Ovary (tissue), 9 donors: ENCODE measurements around the gene IL1RAPL1. TPM values are rescaled to one million over a fixed set of nuclear protein-coding genes. Genes with fewer than 3 reads are reported as not detected.

Source experiments
- DNase-seq, 5 donors: peaks; one replicate each; pipeline ENCODE4 v3.0.0-alpha.2; 2019 to 2020
- H3K27ac ChIP-seq, 2 donors: fragments of 200-600 bp; one replicate each; pipeline versions ENCODE4 v1.5.1 to v1.8.0; 2019 to 2022
- H3K27me3 ChIP-seq: fragments of 200-600 bp; one replicate; pipeline ENCODE4 v1.8.0; 2022
- H3K36me3 ChIP-seq: fragments of 200-600 bp; sonication (generic); one replicate; pipeline ENCODE4 v1.5.1; 2019
- H3K4me1 ChIP-seq: one replicate; pipeline ENCODE4 v1.8.1; 2013; ENCODE audit warnings: mild to moderate bottlenecking, moderate library complexity; ENCODE audit not compliant: insufficient read depth
- H3K4me3 ChIP-seq: fragments of 200-600 bp; sonication (generic); one replicate; pipeline ENCODE4 v1.5.1; 2017
- H3K9me3 ChIP-seq, 2 donors: fragments of 200-600 bp in 1 of 2; sonication (generic) in 1 of 2; one replicate each; pipeline versions ENCODE4 v1.5.1 to v1.8.1; 2013 to 2019; ENCODE audit warnings: mild to moderate bottlenecking in 1 of 2, moderate library complexity in 1 of 2
- EP300 ChIP-seq: sonication (generic); formaldehyde crosslinking; IDR thresholded peaks from one replicate; pipeline ENCODE4 v1.6.1; 2017; ENCODE audit warnings: antibody characterized with exemption
- POLR2A ChIP-seq: fragments of 450-650 bp; IDR thresholded peaks from one replicate; pipeline ENCODE4 v1.6.1; 2017; ENCODE audit warnings: antibody characterized with exemption, mild to moderate bottlenecking, moderate library complexity
- WGBS, 3 donors: extraction: QIAGEN DNeasy Blood & Tissue Kit in 1 of 3; methylation state at CpG; one replicate each; pipeline versions ENCODE4 v1.1.5 to v1.1.7; 2013 to 2017; 5-methylcytosine and 5-hydroxymethylcytosine counted together
- intact Hi-C, 4 donors: fragments of 100-400 bp; cut with DNase I; formaldehyde crosslinking; loops; one replicate each; pipeline versions ENCODE4 v1.11.0 to v1.15.1; 2022 to 2023
- polyA plus RNA-seq, 2 donors: library from polyadenylated mRNA; stranded (reverse); fragments of 200-250 nt in 1 of 2; fragments of 350-450 nt in 1 of 2; fragmentation: Illumina TruSeq in 1 of 2; extraction: RNeasy Lipid Tissue Mini Kit (QIAGEN cat#74804) in 1 of 2; gene quantifications; one replicate each; pipeline ENCODE4 v1.2.3, GENCODE V29; 2013 to 2014
- total RNA-seq, 7 donors: library from RNA; depleted of rRNA in 2 of 7; stranded (reverse); fragments of >200 nt in 2 of 7; fragmentation: NEBNext Ultra II Directional in 3 of 7; extraction: Animal tissue kit (Norgen Biotek cat#: 25700) in 3 of 7; gene quantifications; one replicate each; pipeline versions ENCODE4 v1.1.0 to v1.2.4, GENCODE V29; 2016 to 2023
- TF ChIP-seq, protein P1 (sequence below), 3 donors: fragments of 450-650 bp in 2 of 3; fragments of 200-600 bp in 1 of 3; IDR thresholded peaks; one replicate each; pipeline versions ENCODE4 v1.5.1 to v1.8.0; 2016 to 2022; ENCODE audit warnings: antibody characterized with exemption in 3 of 3, mild to moderate bottlenecking in 1 of 3
- donor health status: DM: no; HTN: no; CAD: no; lungs with moderate emphysema.
- donor health status: DM: no; HTN: no; CAD: no.
- donor health status: Bipolar disorder and iron deficiency.
- donor health status: DM: yes; HTN: yes; CAD: no.
- donor health status: DM: no; HTN: no; CAD: no.
- donor health status: DM: yes; HTN: yes; CAD: no.

The IL1RAPL1 gene
- total and polyA plus RNA-seq, 9 donors: 0.23 to 1.3 (median 0.61) TPM

DNA sequence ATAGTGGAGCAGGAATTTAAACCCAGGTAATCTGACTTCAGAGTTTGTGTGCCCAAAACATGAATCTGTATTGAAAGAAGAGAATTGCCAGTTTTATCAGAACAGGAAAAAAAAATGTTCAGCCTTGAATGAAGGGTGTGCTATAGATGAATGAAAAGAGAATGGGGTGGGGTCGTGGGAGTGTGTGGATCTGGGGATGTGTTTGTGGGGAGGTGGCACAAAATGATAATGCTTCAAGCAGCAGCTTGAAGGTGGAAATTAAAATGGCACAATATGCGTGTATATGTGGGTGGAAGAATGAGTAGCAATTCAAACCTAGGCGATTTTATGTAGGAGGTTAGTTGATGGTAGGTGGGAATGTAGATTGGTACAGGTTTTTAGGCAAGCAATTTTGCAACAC, 122.2 kb downstream of the IL1RAPL1 start:
- intact Hi-C loops: no loop called here
- DNase-seq: no peak
- TF ChIP-seq EP300: no peak
- TF ChIP-seq, protein P1, sequence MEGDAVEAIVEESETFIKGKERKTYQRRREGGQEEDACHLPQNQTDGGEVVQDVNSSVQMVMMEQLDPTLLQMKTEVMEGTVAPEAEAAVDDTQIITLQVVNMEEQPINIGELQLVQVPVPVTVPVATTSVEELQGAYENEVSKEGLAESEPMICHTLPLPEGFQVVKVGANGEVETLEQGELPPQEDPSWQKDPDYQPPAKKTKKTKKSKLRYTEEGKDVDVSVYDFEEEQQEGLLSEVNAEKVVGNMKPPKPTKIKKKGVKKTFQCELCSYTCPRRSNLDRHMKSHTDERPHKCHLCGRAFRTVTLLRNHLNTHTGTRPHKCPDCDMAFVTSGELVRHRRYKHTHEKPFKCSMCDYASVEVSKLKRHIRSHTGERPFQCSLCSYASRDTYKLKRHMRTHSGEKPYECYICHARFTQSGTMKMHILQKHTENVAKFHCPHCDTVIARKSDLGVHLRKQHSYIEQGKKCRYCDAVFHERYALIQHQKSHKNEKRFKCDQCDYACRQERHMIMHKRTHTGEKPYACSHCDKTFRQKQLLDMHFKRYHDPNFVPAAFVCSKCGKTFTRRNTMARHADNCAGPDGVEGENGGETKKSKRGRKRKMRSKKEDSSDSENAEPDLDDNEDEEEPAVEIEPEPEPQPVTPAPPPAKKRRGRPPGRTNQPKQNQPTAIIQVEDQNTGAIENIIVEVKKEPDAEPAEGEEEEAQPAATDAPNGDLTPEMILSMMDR (IDR thresholded peaks at IDR 0.05): no peak
- no peak for TF ChIP-seq POLR2A
- Histone ChIP-seq H3K36me3 (no peaks in the 10 kb centered on the region), H3K27me3 (no peaks in the 10 kb centered on the region), H3K9me3 (no peaks in the 10 kb centered on the region), H3K4me1 (no peaks in the 10 kb centered on the region), H3K4me3 (no peak overlapping the region), H3K27ac (no peak overlapping the region)
- whole genome bisulfite sequencing, 3 donors: 41 to 57% (median 52%) methylated on average over 3 of the region's 3 CpGs

DNA sequence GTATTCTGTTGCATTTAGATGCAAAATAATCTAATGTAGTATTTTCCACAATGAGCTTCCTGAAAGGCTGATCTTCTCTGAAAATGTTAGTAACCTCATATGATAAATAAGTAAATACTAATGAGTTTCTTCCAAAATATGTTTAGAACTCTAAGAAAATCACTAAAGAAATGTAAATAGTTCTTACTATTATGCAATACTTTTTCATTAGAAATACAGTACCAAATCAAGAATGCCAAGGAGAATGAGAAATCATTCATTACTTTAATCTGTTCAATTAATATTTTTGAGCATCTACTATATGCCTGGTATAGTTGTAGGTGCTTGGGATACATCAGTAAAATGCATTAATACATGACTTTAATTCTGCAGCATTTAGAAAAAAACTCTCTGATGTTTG, 130.6 kb downstream of the IL1RAPL1 start:
- DNase-seq: no peak
- no peaks in the 10 kb centered on the region for H3K27me3 ChIP-seq
- no peaks in the 10 kb centered on the region for H3K4me1 ChIP-seq
- TF ChIP-seq, protein P1 (IDR thresholded peaks at IDR 0.05): no peak
- TF ChIP-seq EP300 (no peak), POLR2A (no peak)
- H3K27ac ChIP-seq: no peak overlapping the region
- no peaks in the 10 kb centered on the region for H3K36me3 ChIP-seq
- no peaks in the 10 kb centered on the region for H3K9me3 ChIP-seq
- no peak overlapping the region for H3K4me3 ChIP-seq
- intact Hi-C loops: no loop called here

DNA sequence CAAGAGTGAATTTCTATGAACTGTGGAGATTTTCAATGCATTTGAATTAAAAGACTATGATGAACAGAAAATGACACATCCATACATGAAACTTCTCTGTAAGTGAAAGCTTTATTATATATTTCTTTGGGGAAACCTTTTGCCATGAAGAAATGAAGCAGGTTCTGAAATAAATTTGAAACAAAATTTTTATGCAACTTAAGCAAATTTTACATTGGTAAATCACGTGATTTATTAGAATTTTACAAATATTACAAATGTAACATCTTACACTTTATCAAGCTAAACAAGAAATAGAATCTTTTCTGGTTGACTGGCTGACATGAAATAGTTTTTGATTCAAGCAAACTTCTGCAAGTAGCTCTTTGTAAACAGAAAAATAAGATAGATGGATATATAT, 131.2 kb downstream of the IL1RAPL1 start:
- DNase-seq: no peak
- H3K4me3 ChIP-seq: no peak overlapping the region
- 40 to 54% (median 45%) methylated on average over 1 of the region's 1 CpG for WGBS, 3 donors
- H3K4me1 ChIP-seq: no peaks in the 10 kb centered on the region
- no peaks in the 10 kb centered on the region for H3K27me3 ChIP-seq
- H3K9me3 ChIP-seq: no peaks in the 10 kb centered on the region
- no peaks in the 10 kb centered on the region for H3K36me3 ChIP-seq
- intact Hi-C loops: no loop called here
- TF ChIP-seq POLR2A (no peak), EP300 (no peak)
- TF ChIP-seq, protein P1 (IDR thresholded peaks at IDR 0.05): no peak
- H3K27ac ChIP-seq: no peak overlapping the region

DNA sequence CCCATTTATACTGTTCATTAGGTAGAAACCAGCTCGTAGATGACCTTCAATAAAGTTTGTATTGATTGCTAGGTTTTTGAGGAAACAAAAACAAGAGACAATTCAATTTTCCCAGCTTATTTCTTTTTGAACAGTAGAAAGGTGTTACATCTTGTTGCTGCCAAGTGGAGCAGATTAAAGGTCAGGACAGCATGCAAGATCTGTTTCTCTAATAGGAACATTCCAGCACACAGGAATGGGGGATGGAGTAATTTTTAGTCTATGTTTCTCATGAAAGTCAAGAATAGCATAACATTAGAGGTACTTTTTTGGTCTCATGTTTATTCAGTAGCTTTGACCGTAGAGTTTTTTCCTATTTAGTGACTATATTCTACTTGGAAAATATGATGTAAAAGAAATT, 132.4 kb downstream of the IL1RAPL1 start:
- WGBS, 3 donors: 61 to 68% (median 65%) methylated on average over 2 of the region's 2 CpGs
- H3K27me3 ChIP-seq: no peaks in the 10 kb centered on the region
- intact Hi-C loops: no loop called here

DNA sequence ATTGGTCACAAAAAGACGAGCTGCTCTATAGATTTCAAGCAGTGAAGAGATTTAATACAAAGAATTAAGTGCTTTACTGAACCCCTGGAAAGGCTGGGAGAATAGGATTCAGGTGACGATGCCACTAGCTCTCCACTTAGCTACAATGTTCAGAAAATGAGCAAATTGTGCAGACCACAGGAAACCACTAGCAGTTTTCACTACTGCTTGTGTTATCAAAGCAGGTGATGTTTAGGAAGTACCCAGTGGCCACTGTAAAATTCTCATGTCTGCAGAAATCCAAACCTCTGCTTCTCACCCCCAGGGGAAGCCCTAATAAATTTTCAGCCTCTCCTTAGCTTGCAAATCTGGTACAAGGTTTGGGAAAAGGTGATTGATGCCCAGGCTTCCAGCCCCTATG, 165.1 kb downstream of the IL1RAPL1 start:
- Histone ChIP-seq H3K27me3 (no peaks in the 10 kb centered on the region), H3K4me1 (no peaks in the 10 kb centered on the region), H3K4me3 (no peak overlapping the region), H3K27ac (no peak overlapping the region), H3K9me3 (no peaks in the 10 kb centered on the region), H3K36me3 (no peaks in the 10 kb centered on the region)
- WGBS, 3 donors: 56 to 65% (median 57%) methylated on average over 2 of the region's 2 CpGs
- TF ChIP-seq EP300 (no peak), POLR2A (no peak)
- TF ChIP-seq, protein P1 (IDR thresholded peaks at IDR 0.05): no peak
- DNase-seq: no peak
- intact Hi-C loops: no loop called here

More for the DNA sequence above, 132.4 kb downstream of the IL1RAPL1 start:
- Histone ChIP-seq H3K4me3 (no peak overlapping the region), H3K9me3 (no peaks in the 10 kb centered on the region), H3K27ac (no peak overlapping the region), H3K4me1 (no peaks in the 10 kb centered on the region), H3K36me3 (no peaks in the 10 kb centered on the region)
- no peak for DNase-seq
- TF ChIP-seq POLR2A (no peak), EP300 (no peak)
